Transverse colon (tissue), 4 donors: ENCODE results near the gene ZDHHC3. TPM values are rescaled to one million over a fixed set of nuclear protein-coding genes. Genes with fewer than 3 reads are reported as not detected.

Experiments
- DNase-seq: peaks from one replicate; pipeline ENCODE4 v3.0.0-alpha.2; 2019
- H3K27ac ChIP-seq, 4 donors: fragments of 200-600 bp; sonication (generic); 2 replicates each; pipeline ENCODE4 v1.5.1; 2016 to 2018; ENCODE audit warnings: inconsistent platforms in 4 of 4
- H3K27me3 ChIP-seq: fragments of 200-600 bp; sonication (generic); 2 replicates; pipeline ENCODE4 v1.5.1; 2017; ENCODE audit warnings: inconsistent platforms
- H3K36me3 ChIP-seq, 4 donors: fragments of 200-600 bp; sonication (generic); 2 replicates each; pipeline ENCODE4 v1.5.1; 2017 to 2019; ENCODE audit warnings: inconsistent platforms in 4 of 4
- H3K4me1 ChIP-seq, 4 donors: fragments of 200-600 bp; sonication (generic); 2 replicates each; pipeline ENCODE4 v1.5.1; 2017 to 2020; ENCODE audit warnings: inconsistent platforms in 4 of 4
- H3K4me3 ChIP-seq, 4 donors: fragments of 200-600 bp; sonication (generic); 1 replicate in 1 of 4; 2 replicates in 3 of 4; pipeline versions ENCODE4 v1.5.1 to v1.6.1; 2017 to 2019; ENCODE audit warnings: inconsistent platforms in 4 of 4
- H3K9me3 ChIP-seq, 2 donors: fragments of 200-600 bp; sonication (generic); 2 replicates each; pipeline ENCODE4 v1.5.1; 2017 to 2019; ENCODE audit warnings: inconsistent platforms in 2 of 2
- CTCF ChIP-seq, 5 experiments: fragments of 200-600 bp in 3 of 5; fragments of 450-650 bp in 2 of 5; sonication (generic) in 3 of 5; IDR thresholded peaks; 1 replicate in 2 of 5; 2 replicates in 3 of 5; pipeline ENCODE4 v1.5.1; 2016 to 2017; ENCODE audit warnings: antibody characterized with exemption in 5 of 5, inconsistent platforms in 3 of 5, mild to moderate bottlenecking in 2 of 5, moderate library complexity in 1 of 5
- EP300 ChIP-seq: sonication (generic); formaldehyde crosslinking; IDR thresholded peaks from one replicate; pipeline ENCODE4 v1.6.1; 2017; ENCODE audit warnings: antibody characterized with exemption, low read depth
- POLR2A ChIP-seq: fragments of 450-650 bp; IDR thresholded peaks from one replicate; pipeline ENCODE4 v1.6.1; 2016; ENCODE audit warnings: antibody characterized with exemption, mild to moderate bottlenecking, moderate library complexity
- POLR2AphosphoS5 ChIP-seq, 3 donors: sonication (generic); formaldehyde crosslinking; IDR thresholded peaks; one replicate each; pipeline ENCODE4 v1.6.1; 2016; ENCODE audit warnings: antibody characterized with exemption in 3 of 3
- WGBS, 2 donors: methylation state at CpG; one replicate each; pipeline ENCODE4 v1.1.5; 2018; ENCODE audit warnings: low coverage in 1 of 2; 5-methylcytosine and 5-hydroxymethylcytosine counted together
- in situ Hi-C, 4 donors: fragments of 200-750 bp; cut with MboI; loops; one replicate each; pipeline versions ENCODE4 v1.15.0 to v1.15.1; 2017; ENCODE audit warnings: low sequenced_read_pairs in 3 of 4, low pct_ligation_motif_present in 1 of 4, low pct_unique_long_range_greater_than_20kb in 1 of 4
- intact Hi-C: fragments of 100-400 bp; cut with DNase I; formaldehyde crosslinking; loops from one replicate; pipeline ENCODE4 v1.15.1; 2023; ENCODE audit warnings: low total_unique reads
- total RNA-seq, 4 donors: library from RNA; depleted of rRNA; stranded (reverse); fragments of >200 nt; gene quantifications; one replicate each; pipeline ENCODE4 v1.1.0, GENCODE V29; 2016

The ZDHHC3 gene
- total RNA-seq, 4 donors from 2014 or later = 142 to 258 (median 170) TPM

DNA sequence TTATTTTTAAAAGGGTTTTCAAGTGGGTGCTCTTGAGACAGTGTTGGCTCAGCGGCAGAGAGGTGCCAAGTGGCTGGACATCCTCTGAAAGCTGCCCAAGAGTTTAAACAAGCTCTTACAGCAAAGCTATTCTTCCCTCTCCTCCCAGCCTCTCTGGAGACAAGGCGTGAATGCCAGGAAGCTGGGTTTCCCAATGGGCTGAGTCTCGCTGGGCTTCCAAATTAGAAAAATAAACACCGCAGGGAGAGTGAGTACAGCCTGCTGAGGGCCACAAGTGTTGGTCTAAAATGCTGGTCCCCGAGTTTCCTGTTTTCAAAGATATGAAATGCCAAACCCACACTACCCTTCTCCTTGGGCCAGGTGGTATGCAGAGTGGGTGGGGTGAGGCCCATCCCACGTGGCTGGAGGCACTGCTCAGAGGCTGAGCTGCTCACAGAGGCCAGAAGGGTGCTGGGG is 36.4 kb downstream of the ZDHHC3 start:
- in situ Hi-C loops (no loop called here), intact Hi-C loops (no loop called here)
- H3K9me3 ChIP-seq = no peaks in the 10 kb centered on the region
- WGBS, 2 donors = 54 to 79% methylated on average over 2 to 6 of the region's 6 CpGs
- peaks cover 0 to 31% (median 15%) of the 10 kb centered on the region in 4 donors for H3K36me3 ChIP-seq
- H3K4me3 ChIP-seq = no peak overlapping the region
- no peaks in the 10 kb centered on the region for H3K27me3 ChIP-seq
- H3K27ac ChIP-seq = no peak overlapping the region
- no peak for DNase-seq
- no peaks in the 10 kb centered on the region for H3K4me1 ChIP-seq
- TF ChIP-seq POLR2AphosphoS5 (IDR thresholded peaks at IDR 0.05) (no peak), EP300 (no peak), CTCF (IDR thresholded peaks at IDR 0.05) (no peak), POLR2A (no peak)

- intact Hi-C loops = no loop called here
- Histone ChIP-seq H3K4me3 (no peak overlapping the region), H3K36me3 (peaks cover 0 to 34% (median 11%) of the 10 kb centered on the region in 4 donors), H3K27ac (no peak overlapping the region), H3K9me3 (no peaks in the 10 kb centered on the region), H3K4me1 (no peaks in the 10 kb centered on the region), H3K27me3 (no peaks in the 10 kb centered on the region)
- in situ Hi-C loops = no loop called here
- 90 to 100% methylated on average over 2 to 14 of the region's 14 CpGs for WGBS, 2 donors
- DNase-seq = no peak
- no peak for TF ChIP-seq POLR2A
These were observed 42.7 kb downstream of the ZDHHC3 start for GRCh38 chr3:44932986-44933944.

GRCh38 chr3:44932271-44932670 is 43.7 kb downstream of the ZDHHC3 start:
- Histone ChIP-seq H3K36me3 (peaks cover 0 to 31% (median 10%) of the 10 kb centered on the region in 4 donors), H3K9me3 (no peaks in the 10 kb centered on the region), H3K4me3 (no peak overlapping the region), H3K27ac (no peak overlapping the region), H3K27me3 (no peaks in the 10 kb centered on the region), H3K4me1 (no peaks in the 10 kb centered on the region)
- no peak for TF ChIP-seq EP300
- no peak for DNase-seq
- in situ Hi-C loops (no loop called here), intact Hi-C loops (no loop called here)
- WGBS, 2 donors = 71% methylated on average over 2 of the region's 2 CpGs

DNA sequence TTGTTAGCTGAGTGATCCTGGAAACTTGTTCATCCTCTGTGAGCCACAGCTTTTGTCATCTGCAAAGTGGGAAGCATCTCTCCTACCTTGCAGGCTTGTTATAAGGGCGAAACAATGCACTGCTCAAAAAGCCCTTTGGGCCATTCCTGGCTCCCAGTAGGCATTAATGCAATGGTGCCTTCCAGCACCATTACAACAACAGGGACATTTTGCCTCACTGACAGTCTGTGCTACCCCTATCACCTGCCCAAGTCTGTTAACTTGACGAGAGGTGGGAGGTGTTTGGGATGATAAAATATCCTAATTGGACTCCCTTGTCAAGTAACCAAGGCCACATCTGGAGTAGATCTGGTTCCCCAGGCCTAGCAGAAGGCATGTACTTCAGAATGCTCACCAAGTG is 44.2 kb downstream of the ZDHHC3 start:
- Histone ChIP-seq H3K4me1 (no peaks in the 10 kb centered on the region), H3K9me3 (no peaks in the 10 kb centered on the region), H3K27me3 (no peaks in the 10 kb centered on the region), H3K36me3 (peaks cover 0 to 36% (median 12%) of the 10 kb centered on the region in 4 donors), H3K4me3 (no peak overlapping the region), H3K27ac (no peak overlapping the region)
- intact Hi-C loops = no loop called here
- no peak for TF ChIP-seq POLR2AphosphoS5 (IDR thresholded peaks at IDR 0.05)
- TF ChIP-seq POLR2A = no peak
- 85% methylated on average over 2 of the region's 2 CpGs; no CpG with 5 or more reads in 1 of the 2 donors for WGBS, 2 donors
- in situ Hi-C loops = no loop called here
- DNase-seq = no peak

- no peaks in the 10 kb centered on the region for H3K9me3 ChIP-seq
- no peak for TF ChIP-seq POLR2AphosphoS5 (IDR thresholded peaks at IDR 0.05)
- peaks cover 0 to 45% (median 13%) of the 10 kb centered on the region in 4 donors for H3K36me3 ChIP-seq
- 100% methylated on average over 2 of the region's 2 CpGs; no CpG with 5 or more reads in 1 of the 2 donors for WGBS, 2 donors
- H3K27ac ChIP-seq = no peak overlapping the region
- H3K4me1 ChIP-seq = no peaks in the 10 kb centered on the region
- DNase-seq = no peak
- in situ Hi-C loops (no loop called here), intact Hi-C loops (no loop called here)
- no peak overlapping the region for H3K4me3 ChIP-seq
- H3K27me3 ChIP-seq = no peaks in the 10 kb centered on the region
These were observed 45.1 kb downstream of the ZDHHC3 start for GRCh38 chr3:44930911-44931310.

DNA sequence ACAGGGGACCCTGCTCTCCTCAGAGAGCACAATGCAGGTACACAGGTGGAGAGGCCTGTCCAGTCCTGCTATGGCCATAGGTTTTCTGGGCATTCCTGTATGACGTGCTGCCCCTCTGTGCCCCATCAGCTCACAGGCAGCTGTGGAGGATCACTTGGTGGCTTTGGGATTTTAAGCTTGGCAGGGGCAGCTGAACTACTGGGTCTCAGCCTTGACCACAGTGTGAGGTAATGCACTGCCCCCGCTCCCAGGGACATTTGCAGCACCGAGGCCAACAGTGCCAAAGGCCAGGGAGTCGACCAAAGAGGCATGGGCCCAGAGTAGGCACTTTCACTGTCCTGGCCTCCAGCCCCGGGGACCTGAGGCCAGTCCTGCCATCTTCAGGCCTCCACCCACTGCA is 46.2 kb downstream of the ZDHHC3 start:
- TF ChIP-seq POLR2AphosphoS5 (IDR thresholded peaks at IDR 0.05) (no peak), CTCF (IDR thresholded peaks at IDR 0.05) (no peak), POLR2A (no peak), EP300 (no peak)
- intact Hi-C loops = no loop called here
- 98% methylated on average over 5 of the region's 5 CpGs; no CpG with 5 or more reads in 1 of the 2 donors for WGBS, 2 donors

More for the DNA sequence above, 46.2 kb downstream of the ZDHHC3 start:
- Histone ChIP-seq H3K4me3 (no peak overlapping the region), H3K27ac (no peak overlapping the region), H3K27me3 (no peaks in the 10 kb centered on the region), H3K4me1 (no peaks in the 10 kb centered on the region), H3K9me3 (no peaks in the 10 kb centered on the region), H3K36me3 (peaks cover 0 to 49% (median 13%) of the 10 kb centered on the region in 4 donors)
- in situ Hi-C loops = no loop called here
- DNase-seq = no peak
